H9 (cell line): ENCODE data around the gene LDB3. TPM values are rescaled to one million over a fixed set of nuclear protein-coding genes. Genes with fewer than 3 reads are reported as not detected.

Experiments
- DNase-seq: peaks from one replicate; pipeline ENCODE4 v3.0.0-alpha.2; 2017
- H2AFZ ChIP-seq: one replicate; pipeline ENCODE4 v1.6.1; 2013; ENCODE audit warnings: mild to moderate bottlenecking, low read length, control low read depth, moderate library complexity
- H2AK5ac ChIP-seq: 2 replicates; pipeline ENCODE4 v1.6.1; 2013; ENCODE audit warnings: low read length, control low read depth, mixed read lengths; ENCODE audit not compliant: insufficient read length
- H2BK120ac ChIP-seq: one replicate; pipeline ENCODE4 v1.6.1; 2013; ENCODE audit warnings: low read depth, mild to moderate bottlenecking, low read length, control low read depth, inconsistent platforms; ENCODE audit not compliant: poor library complexity, severe bottlenecking
- H2BK12ac ChIP-seq: 2 replicates; pipeline ENCODE4 v1.6.1; 2013; ENCODE audit warnings: low read length, control low read depth, mixed read lengths, low read depth; ENCODE audit not compliant: insufficient read length
- H2BK15ac ChIP-seq: 2 replicates; pipeline ENCODE4 v1.6.1; 2013; ENCODE audit warnings: low read depth, low read length, control low read depth
- H2BK20ac ChIP-seq: one replicate; pipeline ENCODE4 v1.6.1; 2013; ENCODE audit warnings: low read depth, mild to moderate bottlenecking, low read length, control low read depth, inconsistent platforms; ENCODE audit not compliant: poor library complexity, severe bottlenecking
- H2BK5ac ChIP-seq: 2 replicates; pipeline ENCODE4 v1.6.1; 2013; ENCODE audit warnings: low read length, control low read depth, mixed read lengths; ENCODE audit not compliant: insufficient read length
- H3K14ac ChIP-seq: 2 replicates; pipeline ENCODE4 v1.6.1; 2013; ENCODE audit warnings: low read length, control low read depth; ENCODE audit not compliant: insufficient read depth
- H3K18ac ChIP-seq: 2 replicates; pipeline ENCODE4 v1.6.1; 2013; ENCODE audit warnings: low read depth, mild to moderate bottlenecking, mixed read lengths, low read length, control low read depth; ENCODE audit not compliant: insufficient read length
- H3K23ac ChIP-seq: 2 replicates; pipeline ENCODE4 v1.6.1; 2013; ENCODE audit warnings: low read length, control low read depth, mixed read lengths, low read depth; ENCODE audit not compliant: insufficient read length
- H3K23me2 ChIP-seq: 2 replicates; pipeline ENCODE4 v1.6.1; 2013; ENCODE audit warnings: low read depth, mild to moderate bottlenecking, mixed read lengths, low read length, control low read depth; ENCODE audit not compliant: insufficient read length, poor library complexity, severe bottlenecking
- H3K27ac ChIP-seq: 2 replicates; pipeline ENCODE4 v1.5.1; 2013; ENCODE audit warnings: low read length, control low read depth, mixed read lengths, low read depth; ENCODE audit not compliant: insufficient read length
- H3K27me3 ChIP-seq: 2 replicates; pipeline ENCODE4 v1.6.1; 2013; ENCODE audit warnings: low read length, control low read depth, inconsistent platforms; ENCODE audit not compliant: insufficient read depth
- H3K4ac ChIP-seq: 2 replicates; pipeline ENCODE4 v1.6.1; 2013; ENCODE audit warnings: low read depth, mild to moderate bottlenecking, control low read depth, inconsistent platforms, low read length, moderate library complexity
- H3K4me1 ChIP-seq: 2 replicates; pipeline ENCODE4 v1.6.1; 2013; ENCODE audit warnings: low read length, control low read depth, inconsistent platforms; ENCODE audit not compliant: insufficient read depth
- H3K4me2 ChIP-seq: 2 replicates; pipeline ENCODE4 v1.6.1; 2013; ENCODE audit warnings: low read length, control low read depth, mixed read lengths; ENCODE audit not compliant: insufficient read length, insufficient read depth
- H3K56ac ChIP-seq: 2 replicates; pipeline ENCODE4 v1.6.1; 2013; ENCODE audit warnings: low read depth, mild to moderate bottlenecking, mixed read lengths, low read length, control low read depth; ENCODE audit not compliant: insufficient read length
- H3K79me1 ChIP-seq: 2 replicates; pipeline ENCODE4 v1.6.1; 2013; ENCODE audit warnings: low read depth, mild to moderate bottlenecking, moderate library complexity, low read length, control low read depth, inconsistent platforms; ENCODE audit not compliant: insufficient read depth, poor library complexity, severe bottlenecking
- H3K79me2 ChIP-seq: 2 replicates; pipeline ENCODE4 v1.6.1; 2013; ENCODE audit warnings: low read length, control low read depth, inconsistent platforms; ENCODE audit not compliant: insufficient read depth
- H3K9ac ChIP-seq: 2 replicates; pipeline ENCODE4 v1.6.1; 2013; ENCODE audit warnings: low read length, control low read depth, mixed read lengths; ENCODE audit not compliant: insufficient read length; ENCODE audit errors: extremely low read depth
- H3K9me3 ChIP-seq: one replicate; pipeline ENCODE4 v1.6.1; 2013; ENCODE audit warnings: low read depth, low read length, inconsistent platforms; ENCODE audit not compliant: control insufficient read depth
- H3T11ph ChIP-seq: one replicate; pipeline ENCODE4 v1.6.1; 2013; ENCODE audit warnings: mild to moderate bottlenecking, low read length, control low read depth, inconsistent platforms
- H4K20me1 ChIP-seq: one replicate; pipeline ENCODE4 v1.6.1; 2013; ENCODE audit not compliant: control insufficient read depth, insufficient read length, insufficient read depth
- H4K5ac ChIP-seq: 2 replicates; pipeline ENCODE4 v1.6.1; 2013; ENCODE audit warnings: low read depth, mild to moderate bottlenecking, mixed read lengths, low read length, control low read depth; ENCODE audit not compliant: insufficient read length
- H4K8ac ChIP-seq: replicated peaks from 2 replicates; pipeline ENCODE4 v1.6.1; 2013; ENCODE audit warnings: low read length, control low read depth, mixed read lengths, low read depth; ENCODE audit not compliant: insufficient read length
- H4K91ac ChIP-seq: 2 replicates; pipeline ENCODE4 v1.6.1; 2013; ENCODE audit warnings: low read depth, mild to moderate bottlenecking, moderate library complexity, mixed read lengths, low read length, control low read depth; ENCODE audit not compliant: insufficient read length
- H3K27ac Mint-ChIP-seq, 3 experiments: 2 replicates in 2 of 3; 3 replicates in 1 of 3; pipeline ENCODE4 v1.8.0; 2020 to 2021; ENCODE audit warnings: mixed read lengths in 3 of 3, mild to moderate bottlenecking in 1 of 3, moderate library complexity in 1 of 3
- H3K27me3 Mint-ChIP-seq: 2 replicates; pipeline ENCODE4 v1.8.0; 2021; ENCODE audit warnings: low read depth, mild to moderate bottlenecking, moderate library complexity, mixed read lengths
- H3K36me3 Mint-ChIP-seq, 3 experiments: 2 replicates in 2 of 3; 3 replicates in 1 of 3; pipeline ENCODE4 v1.8.0; 2020 to 2021; ENCODE audit warnings: low read depth in 3 of 3, mixed read lengths in 3 of 3; ENCODE audit not compliant: insufficient read depth in 1 of 3
- H3K4me1 Mint-ChIP-seq, 2 experiments: 2 replicates each; pipeline ENCODE4 v1.8.0; 2020; ENCODE audit warnings: mixed read lengths in 2 of 2
- H3K4me3 Mint-ChIP-seq, 2 experiments: 2 replicates in 1 of 2; 3 replicates in 1 of 2; pipeline ENCODE4 v1.8.0; 2020 to 2021; ENCODE audit warnings: mild to moderate bottlenecking in 2 of 2, mixed read lengths in 2 of 2, moderate library complexity in 1 of 2
- H3K9me3 Mint-ChIP-seq, 2 experiments: 2 replicates in 1 of 2; 3 replicates in 1 of 2; pipeline ENCODE4 v1.8.0; 2020; ENCODE audit warnings: mild to moderate bottlenecking in 2 of 2, mixed read lengths in 2 of 2, moderate library complexity in 1 of 2
- WGBS: extraction: QIAGEN DNeasy Blood & Tissue Kit; methylation state at CpG from one replicate; pipeline ENCODE4 v1.1.7; 2013; ENCODE audit warnings: missing lambda C conversion rate, low lambda C conversion rate, mixed read lengths; ENCODE audit not compliant: insufficient read length; ENCODE audit errors: extremely low coverage; 5-methylcytosine and 5-hydroxymethylcytosine counted together
- total RNA-seq: library from RNA; stranded (reverse); gene quantifications from 2 replicates; pipeline ENCODE4 v1.2.1, GENCODE V29; 2021
- TF ChIP-seq, protein P1 (sequence below): fragments of 200-600 bp; sonication (generic); conservative IDR thresholded peaks from 3 replicates; pipeline ENCODE4 v1.8.0; 2021; ENCODE audit warnings: antibody characterized with exemption, mild to moderate bottlenecking

Gene LDB3
- total RNA-seq, 1 experiment from 2014 or later: 0.17 TPM

DNA sequence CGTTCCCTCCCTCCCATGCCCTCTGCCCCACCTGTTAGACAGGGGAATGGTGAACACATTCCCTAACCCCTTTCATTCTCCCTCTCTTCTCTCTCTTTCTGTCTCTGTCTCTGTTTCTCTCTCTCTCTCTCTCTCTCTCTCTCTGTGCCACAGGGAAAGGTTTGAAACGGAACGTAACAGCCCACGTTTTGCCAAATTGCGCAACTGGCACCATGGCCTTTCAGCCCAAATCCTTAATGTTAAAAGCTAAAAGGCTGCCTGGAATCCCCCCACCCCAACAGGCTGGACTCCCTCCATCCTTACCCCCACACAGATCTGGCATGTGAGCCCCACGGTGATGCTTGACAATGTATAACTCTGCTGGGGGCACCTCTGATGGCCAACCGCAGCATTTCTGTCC is 30.8 kb downstream of the LDB3 start:
- no peak overlapping the region for H3K23ac ChIP-seq
- no peak overlapping the region for H2BK20ac ChIP-seq
- H3K4ac ChIP-seq: no peak overlapping the region
- no peak overlapping the region for H4K8ac ChIP-seq
- no peak for DNase-seq
- no peak overlapping the region for H3K9ac ChIP-seq
- no peaks in the 10 kb centered on the region for H3K79me1 ChIP-seq
- TF ChIP-seq, protein P1, sequence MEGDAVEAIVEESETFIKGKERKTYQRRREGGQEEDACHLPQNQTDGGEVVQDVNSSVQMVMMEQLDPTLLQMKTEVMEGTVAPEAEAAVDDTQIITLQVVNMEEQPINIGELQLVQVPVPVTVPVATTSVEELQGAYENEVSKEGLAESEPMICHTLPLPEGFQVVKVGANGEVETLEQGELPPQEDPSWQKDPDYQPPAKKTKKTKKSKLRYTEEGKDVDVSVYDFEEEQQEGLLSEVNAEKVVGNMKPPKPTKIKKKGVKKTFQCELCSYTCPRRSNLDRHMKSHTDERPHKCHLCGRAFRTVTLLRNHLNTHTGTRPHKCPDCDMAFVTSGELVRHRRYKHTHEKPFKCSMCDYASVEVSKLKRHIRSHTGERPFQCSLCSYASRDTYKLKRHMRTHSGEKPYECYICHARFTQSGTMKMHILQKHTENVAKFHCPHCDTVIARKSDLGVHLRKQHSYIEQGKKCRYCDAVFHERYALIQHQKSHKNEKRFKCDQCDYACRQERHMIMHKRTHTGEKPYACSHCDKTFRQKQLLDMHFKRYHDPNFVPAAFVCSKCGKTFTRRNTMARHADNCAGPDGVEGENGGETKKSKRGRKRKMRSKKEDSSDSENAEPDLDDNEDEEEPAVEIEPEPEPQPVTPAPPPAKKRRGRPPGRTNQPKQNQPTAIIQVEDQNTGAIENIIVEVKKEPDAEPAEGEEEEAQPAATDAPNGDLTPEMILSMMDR: no peak
- WGBS: no CpG with 5 or more reads among the region's 7 CpGs
- Mint-ChIP-seq H3K27me3 (peaks cover 5% of the 10 kb centered on the region; the same call in 1 of the 2 replicates), H3K9me3 (no peaks in the 10 kb centered on the region; a peak in 1 of 5 replicates), H3K27ac (no peak overlapping the region), H3K4me1 (peaks cover 15 to 17% of the 10 kb centered on the region in 2 experiments), H3K4me3 (no peak overlapping the region), H3K36me3 (no peaks in the 10 kb centered on the region)
- H3K56ac ChIP-seq: no peak overlapping the region
- H3K4me2 ChIP-seq: no peak overlapping the region
- H4K20me1 ChIP-seq: no peaks in the 10 kb centered on the region
- H3T11ph ChIP-seq: no peak overlapping the region
- H3K23me2 ChIP-seq: no peaks in the 10 kb centered on the region
- H2AFZ ChIP-seq: no peak overlapping the region
- no peaks in the 10 kb centered on the region for H3K9me3 ChIP-seq
- H3K14ac ChIP-seq: no peak overlapping the region
- H4K91ac ChIP-seq: no peak overlapping the region
- no peak overlapping the region for H2BK120ac ChIP-seq
- H2BK12ac ChIP-seq: no peak overlapping the region
- H3K79me2 ChIP-seq: no peaks in the 10 kb centered on the region
- 0 out of 2 replicates have a peak, but pooled peaks cover under 1% of the 10 kb centered on the region for H3K4me1 ChIP-seq
- H2AK5ac ChIP-seq: no peak overlapping the region
- H3K27ac ChIP-seq: no peak overlapping the region
- no peak overlapping the region for H2BK15ac ChIP-seq
- H3K27me3 ChIP-seq: no peaks in the 10 kb centered on the region
- H4K5ac ChIP-seq: no peak overlapping the region
- H3K18ac ChIP-seq: no peak overlapping the region
- no peak overlapping the region for H2BK5ac ChIP-seq
